OCI-LY1 (cell line): ENCODE results near the gene UQCR10.

Source experiments
- CTCF ChIP-seq: fragments of 200-600 bp; sonication (generic), shearing (Covaris generic); IDR thresholded peaks from 2 replicates; pipeline ENCODE4 v1.5.1; 2017; ENCODE audit warnings: mild to moderate bottlenecking, antibody characterized with exemption, low read length, moderate library complexity, mixed read lengths
- EZH2 ChIP-seq: fragments of 200-600 bp; sonication (generic), shearing (Covaris generic); IDR thresholded peaks from 2 replicates; pipeline ENCODE4 v1.8.0; 2017; ENCODE audit warnings: borderline replicate concordance, mixed run types, mild to moderate bottlenecking, antibody characterized with exemption, low read length, moderate library complexity, mixed read lengths

DNA sequence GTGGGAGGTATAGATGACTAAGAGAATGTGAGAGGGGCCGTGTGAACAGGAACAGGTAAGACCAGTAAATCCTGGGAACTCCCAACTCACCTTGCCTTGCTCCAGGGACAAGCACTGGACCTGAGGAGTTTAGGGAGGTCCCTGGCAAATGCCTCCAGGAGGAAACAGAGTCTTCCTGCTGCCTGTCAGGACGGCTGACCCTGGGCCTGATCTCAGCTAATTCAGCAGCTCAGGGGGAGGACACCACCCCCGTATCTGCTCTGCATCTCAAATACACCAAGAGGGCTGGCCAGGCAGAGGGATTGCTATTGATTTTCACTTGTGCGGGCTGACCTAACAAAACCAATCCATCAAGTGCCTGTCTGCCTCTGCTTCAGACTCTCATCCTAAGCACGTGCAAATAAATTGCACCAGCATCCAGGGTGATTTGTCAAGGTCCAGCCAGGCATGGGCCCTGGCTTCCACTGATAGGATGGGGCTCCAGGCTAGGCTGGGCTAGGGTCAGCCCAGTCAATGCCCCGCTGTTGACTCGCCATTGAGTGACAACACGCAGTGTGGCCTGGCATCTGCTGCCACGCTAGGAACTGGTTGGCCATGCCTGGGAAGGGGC lies 20.3 kb downstream of the UQCR10 start:
- TF ChIP-seq CTCF: no peak
- TF ChIP-seq EZH2: no peak
